Mesothelial cell of epicardium (in vitro differentiated cells): Measurements from ENCODE around the gene CHRNE. TPM values are rescaled to one million over a fixed set of nuclear protein-coding genes. Genes with fewer than 3 reads are reported as not detected.

ENCODE experiments used
- DNase-seq, 2 experiments: peaks; one replicate each; pipeline ENCODE4 v3.0.0; 2021; ENCODE audit warnings: low spot score in 2 of 2; ENCODE audit not compliant: unreplicated experiment in 2 of 2
- H3K27ac Mint-ChIP-seq: 2 replicates; pipeline ENCODE4 v1.8.0; 2021; ENCODE audit warnings: mixed read lengths
- H3K27me3 Mint-ChIP-seq: 2 replicates; pipeline ENCODE4 v1.8.0; 2021; ENCODE audit warnings: low read depth, mixed read lengths
- H3K36me3 Mint-ChIP-seq: 2 replicates; pipeline ENCODE4 v1.8.0; 2021; ENCODE audit warnings: mixed read lengths
- H3K4me1 Mint-ChIP-seq: 2 replicates; pipeline ENCODE4 v1.8.0; 2021; ENCODE audit warnings: mixed read lengths
- H3K4me3 Mint-ChIP-seq: 2 replicates; pipeline ENCODE4 v1.8.0; 2021; ENCODE audit warnings: mild to moderate bottlenecking, moderate library complexity, mixed read lengths
- H3K9me3 Mint-ChIP-seq: 2 replicates; pipeline ENCODE4 v1.8.0; 2021; ENCODE audit warnings: mixed read lengths
- total RNA-seq: library from RNA; stranded (reverse); gene quantifications from 3 replicates; pipeline ENCODE4 v1.2.1, GENCODE V29; 2021
- TF ChIP-seq, protein P1 (sequence below): fragments of 200-600 bp; sonication (generic); IDR thresholded peaks from one replicate; pipeline ENCODE4 v1.5.0; 2021; ENCODE audit warnings: antibody characterized with exemption; ENCODE audit not compliant: unreplicated experiment

CHRNE gene
- total RNA-seq, 1 donor from 2014 or later: 1.5 TPM

DNA sequence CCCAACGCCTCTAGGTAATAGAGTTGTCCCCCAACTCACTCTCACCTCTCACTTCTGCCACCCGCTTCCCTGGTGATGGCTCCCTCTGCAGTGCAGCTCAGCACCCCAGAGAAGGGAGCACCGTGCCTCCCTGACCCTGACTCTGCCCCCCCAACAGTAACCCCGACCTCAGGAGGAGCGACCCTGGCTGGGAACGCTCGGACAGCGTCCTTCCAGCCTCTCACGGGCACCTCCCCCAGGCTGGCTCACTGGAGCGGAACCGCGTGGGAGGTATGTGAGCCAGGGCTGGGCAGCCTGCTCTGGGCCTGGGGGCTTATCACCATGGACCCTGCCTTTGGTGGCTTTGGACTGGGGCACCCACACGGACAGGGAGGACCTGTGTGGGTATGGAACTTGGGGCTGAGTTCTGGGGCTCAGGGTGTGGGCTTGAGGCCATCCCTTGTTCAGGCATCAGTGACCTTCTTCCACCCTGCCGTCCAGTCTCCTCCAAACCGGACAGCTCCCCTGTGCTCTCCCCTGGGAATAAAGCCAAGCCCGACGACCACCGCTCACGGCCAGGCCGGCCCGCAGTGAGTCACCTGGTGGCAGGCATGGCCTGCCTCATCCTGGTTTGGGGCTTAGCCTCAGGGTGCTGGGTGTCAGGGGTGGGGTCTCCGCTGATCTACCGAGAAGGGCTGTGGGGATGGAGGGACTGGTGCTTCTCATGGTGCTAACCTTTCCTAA, 10.2 kb downstream of the CHRNE start:
- Mint-ChIP-seq H3K36me3 (peaks cover 11% of the 10 kb centered on the region), H3K4me1 (no peaks in the 10 kb centered on the region), H3K9me3 (no peaks in the 10 kb centered on the region), H3K27me3 (no peaks in the 10 kb centered on the region), H3K4me3 (no peak overlapping the region), H3K27ac (no peak overlapping the region)
- TF ChIP-seq, protein P1, sequence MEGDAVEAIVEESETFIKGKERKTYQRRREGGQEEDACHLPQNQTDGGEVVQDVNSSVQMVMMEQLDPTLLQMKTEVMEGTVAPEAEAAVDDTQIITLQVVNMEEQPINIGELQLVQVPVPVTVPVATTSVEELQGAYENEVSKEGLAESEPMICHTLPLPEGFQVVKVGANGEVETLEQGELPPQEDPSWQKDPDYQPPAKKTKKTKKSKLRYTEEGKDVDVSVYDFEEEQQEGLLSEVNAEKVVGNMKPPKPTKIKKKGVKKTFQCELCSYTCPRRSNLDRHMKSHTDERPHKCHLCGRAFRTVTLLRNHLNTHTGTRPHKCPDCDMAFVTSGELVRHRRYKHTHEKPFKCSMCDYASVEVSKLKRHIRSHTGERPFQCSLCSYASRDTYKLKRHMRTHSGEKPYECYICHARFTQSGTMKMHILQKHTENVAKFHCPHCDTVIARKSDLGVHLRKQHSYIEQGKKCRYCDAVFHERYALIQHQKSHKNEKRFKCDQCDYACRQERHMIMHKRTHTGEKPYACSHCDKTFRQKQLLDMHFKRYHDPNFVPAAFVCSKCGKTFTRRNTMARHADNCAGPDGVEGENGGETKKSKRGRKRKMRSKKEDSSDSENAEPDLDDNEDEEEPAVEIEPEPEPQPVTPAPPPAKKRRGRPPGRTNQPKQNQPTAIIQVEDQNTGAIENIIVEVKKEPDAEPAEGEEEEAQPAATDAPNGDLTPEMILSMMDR: no peak
- DNase-seq: no peak

DNA sequence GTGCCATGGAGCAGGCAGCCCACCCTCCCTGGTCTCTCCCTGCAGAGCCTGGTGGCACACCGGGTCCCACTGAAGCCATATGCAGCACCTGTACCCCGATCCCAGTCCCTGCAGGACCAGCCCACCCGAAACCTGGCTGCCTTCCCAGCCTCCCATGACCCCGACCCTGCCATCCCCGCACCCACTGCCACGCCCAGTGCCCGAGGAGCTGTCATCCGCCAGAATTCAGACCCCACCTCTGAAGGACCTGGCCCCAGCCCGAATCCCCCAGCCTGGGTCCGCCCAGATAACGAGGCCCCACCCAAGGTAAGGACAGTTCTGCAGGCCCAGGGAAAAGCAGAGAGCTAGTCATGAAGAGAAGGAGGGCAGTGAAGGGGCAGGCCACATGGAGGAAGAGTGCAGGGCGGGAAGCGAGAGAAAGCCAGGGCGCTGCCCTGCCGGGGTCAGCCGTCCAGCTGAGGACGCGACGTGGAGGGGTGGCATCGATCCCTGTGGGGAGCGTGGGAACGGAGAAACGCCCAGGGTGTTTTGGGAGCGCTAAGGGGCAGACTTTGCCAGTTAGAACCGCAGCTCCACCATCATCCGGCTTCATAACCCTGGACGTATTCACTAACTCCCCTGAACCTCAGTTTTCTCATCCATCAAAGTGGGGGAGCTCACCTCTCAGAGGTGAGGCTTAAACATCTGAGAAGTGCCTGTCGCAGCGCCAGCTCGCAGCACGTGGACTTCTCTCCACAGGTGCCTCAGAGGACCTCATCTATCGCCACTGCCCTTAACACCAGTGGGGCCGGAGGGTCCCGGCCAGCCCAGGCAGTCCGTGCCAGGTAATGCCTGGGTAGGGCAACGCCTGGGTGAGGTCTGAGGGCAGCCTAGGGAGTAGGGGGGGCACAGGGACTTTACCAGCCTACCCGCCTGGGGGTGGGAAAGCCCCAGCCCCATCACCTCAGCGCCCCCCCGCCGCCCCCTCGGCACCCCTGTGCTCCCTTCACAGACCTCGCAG, 11.2 kb downstream of the CHRNE start:
- H3K36me3 Mint-ChIP-seq: peaks cover 17% of the 10 kb centered on the region
- no peaks in the 10 kb centered on the region for H3K4me1 Mint-ChIP-seq
- H3K4me3 Mint-ChIP-seq: no peak overlapping the region
- no peak overlapping the region for H3K27ac Mint-ChIP-seq
- TF ChIP-seq, protein P1: no peak
- H3K27me3 Mint-ChIP-seq: no peaks in the 10 kb centered on the region
- H3K9me3 Mint-ChIP-seq: no peaks in the 10 kb centered on the region
- DNase-seq: no peak

DNA sequence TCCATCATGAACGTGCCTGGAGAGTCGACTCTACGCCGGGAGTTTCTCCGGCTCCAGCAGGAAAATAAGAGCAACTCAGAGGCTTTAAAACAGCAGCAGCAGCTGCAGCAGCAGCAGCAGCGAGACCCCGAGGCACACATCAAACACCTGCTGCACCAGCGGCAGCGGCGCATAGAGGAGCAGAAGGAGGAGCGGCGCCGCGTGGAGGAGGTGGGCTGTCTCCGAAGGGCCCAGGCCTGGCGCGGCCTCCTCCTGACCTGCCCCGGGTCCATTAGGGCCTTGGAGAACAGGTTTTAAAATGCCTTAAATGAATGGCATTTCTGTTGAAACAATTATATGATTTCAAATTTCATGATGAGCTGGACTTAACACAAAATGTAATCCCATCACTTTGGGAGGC, 15.3 kb downstream of the CHRNE start:
- no peaks in the 10 kb centered on the region for H3K9me3 Mint-ChIP-seq
- DNase-seq: no peak
- H3K4me3 Mint-ChIP-seq: no peak overlapping the region
- no peaks in the 10 kb centered on the region for H3K4me1 Mint-ChIP-seq
- H3K36me3 Mint-ChIP-seq: peaks cover 18% of the 10 kb centered on the region
- TF ChIP-seq, protein P1: no peak
- H3K27me3 Mint-ChIP-seq: no peaks in the 10 kb centered on the region
- H3K27ac Mint-ChIP-seq: no peak overlapping the region

DNA sequence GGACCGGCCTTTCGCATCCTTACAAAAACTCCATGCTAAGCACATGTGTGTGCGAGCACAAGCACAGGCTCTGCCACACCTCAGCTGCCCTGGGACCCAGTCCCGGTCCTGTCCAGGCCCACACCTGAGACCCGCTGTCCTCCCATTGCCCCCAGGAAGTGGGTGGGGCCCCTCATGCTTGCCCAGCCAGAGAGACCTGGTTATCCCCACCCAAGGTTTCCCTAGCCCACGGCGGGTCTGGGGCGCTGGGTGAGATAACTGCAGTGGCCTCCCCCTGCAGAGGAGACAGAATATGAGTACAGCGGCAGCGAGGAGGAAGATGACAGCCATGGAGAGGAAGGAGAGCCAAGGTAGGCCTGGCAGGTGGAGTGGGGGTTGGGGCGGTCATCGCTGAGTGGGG, 16.1 kb downstream of the CHRNE start:
- Mint-ChIP-seq H3K4me3 (no peak overlapping the region), H3K36me3 (peaks cover 16% of the 10 kb centered on the region), H3K4me1 (peaks cover 1% of the 10 kb centered on the region), H3K9me3 (no peaks in the 10 kb centered on the region), H3K27ac (no peak overlapping the region), H3K27me3 (no peaks in the 10 kb centered on the region)
- no peak for DNase-seq
- TF ChIP-seq, protein P1: no peak

DNA sequence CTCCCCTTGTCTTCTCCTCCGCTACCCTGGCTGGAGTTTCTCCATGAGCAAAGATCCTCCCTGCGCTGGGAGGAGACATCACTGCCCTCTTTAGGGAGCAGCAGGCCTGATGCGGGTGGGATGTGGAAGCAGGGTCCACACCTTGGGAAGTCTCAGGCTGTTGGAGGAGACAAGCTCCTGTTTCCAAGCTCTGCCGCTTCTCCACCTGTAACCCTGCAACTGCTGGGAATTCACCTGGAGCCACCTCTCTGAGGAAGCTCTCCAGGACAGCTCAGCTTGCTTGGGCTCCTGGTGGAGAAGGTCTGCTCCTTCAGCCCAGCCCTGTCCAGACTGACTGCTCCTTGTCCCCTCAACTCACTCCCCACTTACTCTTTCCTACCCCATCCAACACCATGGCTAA, 18.4 kb downstream of the CHRNE start:
- no peak overlapping the region for H3K4me3 Mint-ChIP-seq

More for the DNA sequence above, 18.4 kb downstream of the CHRNE start:
- no peak for DNase-seq
- Mint-ChIP-seq H3K4me1 (peaks cover 9% of the 10 kb centered on the region), H3K36me3 (peaks cover 16% of the 10 kb centered on the region), H3K27ac (no peak overlapping the region), H3K27me3 (no peaks in the 10 kb centered on the region), H3K9me3 (no peaks in the 10 kb centered on the region)
- TF ChIP-seq, protein P1: no peak
